ENCODE measurements around the gene THOC2.
"Not testable (repeated sequence)": the region's sequence is repeated elsewhere in the genome, so short reads cannot be mapped to it uniquely, and the experiment has no call there.

THOC2 gene

GRCh38 chrX:123734079-123734478 lies 1.2 kb upstream of the THOC2 start:
- DNase-seq = not testable (repeated sequence)

- no peak for DNase-seq
Measured at GRCh38 chrX:123731987-123732669, 724 bp downstream of the THOC2 start.

- DNase-seq = no peak
Measured at GRCh38 chrX:123731258-123731986, 1.4 kb downstream of the THOC2 start.

- DNase-seq = no peak
Measured at GRCh38 chrX:123728554-123728953, 4.3 kb downstream of the THOC2 start.

- no peak for DNase-seq
Measured at GRCh38 chrX:123728016-123728415, 4.8 kb downstream of the THOC2 start.

- not testable (repeated sequence) for DNase-seq
Measured at GRCh38 chrX:123722193-123722592, 10.7 kb downstream of the THOC2 start.

- no peak for DNase-seq
Measured at GRCh38 chrX:123720486-123720885, 12.4 kb downstream of the THOC2 start.

- no peak for DNase-seq
Measured at GRCh38 chrX:123713841-123714240, 19.0 kb downstream of the THOC2 start.

- no peak for DNase-seq
Measured at GRCh38 chrX:123713434-123713833, 19.4 kb downstream of the THOC2 start.

- DNase-seq = not testable (repeated sequence)
Measured at GRCh38 chrX:123711201-123711600, 21.7 kb downstream of the THOC2 start.

- DNase-seq = no peak
Measured at GRCh38 chrX:123704781-123705180, 28.1 kb downstream of the THOC2 start.

GRCh38 chrX:123698979-123699520 lies 33.8 kb downstream of the THOC2 start:
- DNase-seq = no peak

- DNase-seq = no peak
Measured at GRCh38 chrX:123696334-123696733, 36.5 kb downstream of the THOC2 start.

GRCh38 chrX:123695242-123695641 lies 37.6 kb downstream of the THOC2 start:
- no peak for DNase-seq

GRCh38 chrX:123691776-123692175 lies 41.1 kb downstream of the THOC2 start:
- DNase-seq = no peak

GRCh38 chrX:123688524-123688923 lies 44.3 kb downstream of the THOC2 start:
- no peak for DNase-seq

GRCh38 chrX:123685232-123685631 lies 47.6 kb downstream of the THOC2 start:
- DNase-seq = no peak

- no peak for DNase-seq
Measured at GRCh38 chrX:123682186-123682585, 50.7 kb downstream of the THOC2 start.

- not testable (repeated sequence) for DNase-seq
Measured at GRCh38 chrX:123679733-123680460, 53.0 kb downstream of the THOC2 start.

- no peak for DNase-seq
Measured at GRCh38 chrX:123675154-123675553, 57.7 kb downstream of the THOC2 start.

GRCh38 chrX:123673813-123674212 lies 59.0 kb downstream of the THOC2 start:
- no peak for DNase-seq

- no peak for DNase-seq
Measured at GRCh38 chrX:123665197-123665596, 67.7 kb downstream of the THOC2 start.

GRCh38 chrX:123664467-123665167 lies 68.2 kb downstream of the THOC2 start:
- not testable (repeated sequence) for DNase-seq
